K562 (cell line): ENCODE data around the gene TCF25. TPM values are rescaled to one million over a fixed set of nuclear protein-coding genes. Genes with fewer than 3 reads are reported as not detected.

Source experiments
- ATAC-seq: fragments of 200-7000 bp; cut with Tn5 transposase; 3 replicates; pipeline ENCODE4 v1.9.1; 2020; ENCODE audit warnings: moderate library complexity
- BruUV-seq: library from RNA; stranded (reverse); fragments of 400-500 nt; replicated peaks from 2 replicates; lab custom pipeline; 2021; lab: Mats Ljungman, UMichigan
- CTCF ChIA-PET: fragments of 300-600 bp; formaldehyde crosslinking; extraction: SDS; loops from one replicate; lab custom pipeline; 2021; ENCODE audit warnings: low intra/inter-chr PET ratio; lab: Yijun Ruan, JAX
- POLR2A ChIA-PET: fragments of 300-600, 350-650 bp; sonication (Branson Sonifier 250); formaldehyde crosslinking; extraction: SDS; loops from one replicate; lab custom pipeline; 2021; ENCODE audit warnings: antibody characterized with exemption, inconsistent platforms; lab: Yijun Ruan, JAX
- DNase-seq, 4 experiments: peaks; one replicate each; pipeline versions ENCODE4 v3.0.0 to v3.0.0-alpha.2; 2011 to 2018; ENCODE audit warnings: low spot score in 3 of 4, mixed read lengths in 3 of 4; ENCODE audit errors: extremely low read depth in 1 of 4
- FAIRE-seq: peaks from 2 replicates; lab custom pipeline; 2011; peaks lifted over from hg19 to GRCh38; lab: Jason Lieb, UNC
- H2AFZ ChIP-seq: 2 replicates; pipeline ENCODE4 v1.6.0; 2011; ENCODE audit warnings: low read depth, low read length, control low read depth, inconsistent platforms
- H3K27ac ChIP-seq: fragments of 200-600 bp; 3 replicates; pipeline ENCODE4 v1.8.0; 2011; ENCODE audit warnings: low read depth, mild to moderate bottlenecking, control low read depth, inconsistent platforms, low read length, moderate library complexity, mixed read lengths; ENCODE audit errors: extremely low read depth
- H3K27me3 ChIP-seq, 2 experiments: fragments of 300-600 bp in 1 of 2; 2 replicates in 1 of 2; 3 replicates in 1 of 2; pipeline versions ENCODE4 v1.6.0 to v1.8.0; 2011; ENCODE audit warnings: inconsistent platforms in 2 of 2, low read length in 2 of 2, mild to moderate bottlenecking in 1 of 2, mixed read lengths in 1 of 2, moderate library complexity in 1 of 2; ENCODE audit not compliant: control insufficient read depth in 2 of 2, insufficient read depth in 2 of 2
- H3K36me3 ChIP-seq: fragments of 300-600 bp; 3 replicates; pipeline ENCODE4 v1.8.0; 2011; ENCODE audit warnings: mild to moderate bottlenecking, low read length, inconsistent platforms; ENCODE audit not compliant: control insufficient read depth, insufficient read depth
- H3K4me1 ChIP-seq, 2 experiments: fragments of 200-600 bp in 1 of 2; replicated peaks in 1 of 2; 2 replicates in 1 of 2; 3 replicates in 1 of 2; pipeline versions ENCODE4 v1.5.1 to v1.8.0; 2011; ENCODE audit warnings: inconsistent platforms in 2 of 2, low read length in 2 of 2, mild to moderate bottlenecking in 1 of 2, mixed read lengths in 1 of 2, moderate library complexity in 1 of 2; ENCODE audit not compliant: control insufficient read depth in 2 of 2, insufficient read depth in 2 of 2
- H3K4me2 ChIP-seq: 2 replicates; pipeline ENCODE4 v1.6.1; 2011; ENCODE audit warnings: low read length, control low read depth, inconsistent platforms, mixed read lengths; ENCODE audit not compliant: insufficient read depth
- H3K4me3 ChIP-seq: fragments of 200-600 bp; sonication (generic), shearing (Covaris generic); 2 replicates; pipeline ENCODE4 v1.5.1; 2016; ENCODE audit warnings: control low read depth, inconsistent platforms
- H3K79me2 ChIP-seq: fragments of 200-600 bp; 3 replicates; pipeline ENCODE4 v1.8.0; 2011; ENCODE audit warnings: low read length, inconsistent platforms; ENCODE audit not compliant: control insufficient read depth, insufficient read depth
- H3K9ac ChIP-seq, 2 experiments: 2 replicates each; pipeline versions ENCODE4 v1.6.0 to v1.6.1; 2011; ENCODE audit warnings: low read depth in 2 of 2, low read length in 2 of 2, control low read depth in 1 of 2, inconsistent platforms in 1 of 2, mild to moderate bottlenecking in 1 of 2, mixed read lengths in 1 of 2; ENCODE audit not compliant: insufficient read depth in 1 of 2
- H3K9me1 ChIP-seq: one replicate; pipeline ENCODE4 v1.6.0; 2011; ENCODE audit warnings: inconsistent platforms, mild to moderate bottlenecking, low read length, moderate library complexity; ENCODE audit not compliant: control insufficient read depth, insufficient read depth
- H3K9me3 ChIP-seq: replicated peaks from 2 replicates; pipeline ENCODE4 v1.5.1; 2011; ENCODE audit warnings: low read depth, low read length, inconsistent platforms; ENCODE audit not compliant: control insufficient read depth, insufficient read depth
- H4K20me1 ChIP-seq: replicated peaks from 2 replicates; pipeline ENCODE4 v1.6.1; 2011; ENCODE audit warnings: low read length, inconsistent platforms, mixed read lengths; ENCODE audit not compliant: control insufficient read depth, insufficient read depth
- CREBBP ChIP-seq: IDR thresholded peaks from one replicate; pipeline ENCODE4 v1.6.1; 2012; ENCODE audit warnings: low read depth, mild to moderate bottlenecking, control low read depth, inconsistent platforms, low read length
- DMBX1 ChIP-seq: fragments of 250-450 bp; sonication (Bioruptor Pico); IDR thresholded peaks from 2 replicates; pipeline ENCODE4 v1.8.0; 2022; ENCODE audit warnings: inconsistent platforms, mild to moderate bottlenecking, moderate library complexity, borderline replicate concordance
- E2F8 ChIP-seq: fragments of 450-650 bp; IDR thresholded peaks from 2 replicates; pipeline ENCODE4 v1.7.1; 2018; ENCODE audit warnings: mild to moderate bottlenecking, low read depth; ENCODE audit not compliant: partially characterized antibody
- HNRNPL ChIP-seq: fragments of 200-400 bp; formaldehyde crosslinking; IDR thresholded peaks from 2 replicates; pipeline ENCODE4 v1.6.1; 2017; ENCODE audit warnings: low read depth, mild to moderate bottlenecking, low read length
- HNRNPLL ChIP-seq: fragments of 200-400 bp; formaldehyde crosslinking; IDR thresholded peaks from 2 replicates; pipeline ENCODE4 v1.6.1; 2017; ENCODE audit warnings: low read length, low read depth, mild to moderate bottlenecking; ENCODE audit not compliant: poor library complexity, severe bottlenecking
- KDM2B ChIP-seq: fragments of 250-450 bp; sonication (Bioruptor Pico); IDR thresholded peaks from 2 replicates; pipeline ENCODE4 v1.8.0; 2021; ENCODE audit warnings: mild to moderate bottlenecking, moderate library complexity
- NONO ChIP-seq, 2 experiments: fragments of 200-400 bp in 1 of 2; fragments of 450-650 bp in 1 of 2; formaldehyde crosslinking in 1 of 2; IDR thresholded peaks; 2 replicates each; pipeline ENCODE4 v1.6.1; 2017; ENCODE audit warnings: low read depth in 2 of 2, mild to moderate bottlenecking in 2 of 2, moderate library complexity in 2 of 2, low read length in 1 of 2
- RBM22 ChIP-seq: fragments of 200-400 bp; formaldehyde crosslinking; IDR thresholded peaks from 2 replicates; pipeline ENCODE4 v1.6.1; 2018; ENCODE audit warnings: low read length, low read depth; ENCODE audit not compliant: poor library complexity, severe bottlenecking
- SIN3B ChIP-seq: fragments of 450-650 bp; IDR thresholded peaks from 2 replicates; pipeline ENCODE4 v1.6.1; 2017; ENCODE audit warnings: low read depth, mild to moderate bottlenecking, moderate library complexity
- SMAD3 ChIP-seq: fragments of 450-650 bp; formaldehyde crosslinking; conservative IDR thresholded peaks from 2 replicates; pipeline ENCODE4 v1.4.0; 2020; ENCODE audit warnings: mild to moderate bottlenecking
- SNIP1 ChIP-seq: fragments of 450-650 bp; IDR thresholded peaks from 2 replicates; pipeline ENCODE4 v1.7.1; 2017; ENCODE audit warnings: low read depth, mild to moderate bottlenecking
- TFE3 ChIP-seq: fragments of 450-650 bp; formaldehyde crosslinking; IDR thresholded peaks from 2 replicates; pipeline ENCODE4 v1.4.0; 2020; ENCODE audit warnings: mild to moderate bottlenecking, mixed read lengths
- ZC3H4 ChIP-seq: sonication (generic); formaldehyde crosslinking; IDR thresholded peaks from 2 replicates; pipeline ENCODE4 v1.9.0; 2021; ENCODE audit warnings: missing genetic modification reagents, borderline replicate concordance
- ZNF184 ChIP-seq: sonication (generic); formaldehyde crosslinking; IDR thresholded peaks from 2 replicates; pipeline ENCODE4 v1.5.0; 2020; ENCODE audit warnings: missing genetic modification reagents
- WGBS: fragments of 100-300 bp; shearing (Covaris generic); methylation state at CpG from one replicate; pipeline ENCODE4 v1.1.6; 2016; ENCODE audit warnings: low coverage, mixed read lengths; ENCODE audit not compliant: insufficient coverage; ENCODE audit errors: missing lambda C conversion rate; 5-methylcytosine and 5-hydroxymethylcytosine counted together
- in situ Hi-C: fragments of 300-500 bp; cut with MboI; formaldehyde crosslinking; loops from 4 replicates; pipeline ENCODE4 v1.15.0; 2018; ENCODE audit warnings: inconsistent platforms, mixed read lengths
- intact Hi-C: fragments of 100-400 bp; cut with micrococcal nuclease; formaldehyde crosslinking; loops from 2 replicates; pipeline ENCODE4 v1.14.2; 2022
- polyA plus RNA-seq, 8 experiments: library from polyadenylated mRNA; depleted of rRNA in 4 of 8; stranded (reverse) in 5 of 8; unstranded in 3 of 8; fragments of >200 nt; fragmentation: Nextera tagmentation in 2 of 8; fragmentation: Illumina TruSeq in 1 of 8; extraction: Ambion mirVana in 2 of 8; extraction: Trizol in 1 of 8; gene quantifications; 2 replicates each; pipeline versions ENCODE4 v1.2.1 to v1.2.3, GENCODE V29; 2011 to 2014; ENCODE audit warnings: inconsistent platforms in 1 of 8, missing spikeins in 1 of 8
- total RNA-seq, 7 experiments: library from RNA; depleted of rRNA in 6 of 7; stranded (reverse); fragments of >200 nt in 6 of 7; fragmentation: Illumina TruSeq in 2 of 7; extraction: Trizol in 2 of 7; gene quantifications; 2 replicates each; pipeline versions ENCODE4 v1.2.1 to v1.2.3, GENCODE V29; 2011 to 2021; ENCODE audit warnings: low replicate concordance in 1 of 7

TCF25 gene
- total and polyA plus RNA-seq, 9 of the 15 experiments (the other 6 are each of a cell fraction or from before 2014, with no cell fraction given): 9.0 to 154 (median 83.8) TPM

- TF ChIP-seq TFE3: no peak
- TF ChIP-seq SMAD3 (CRISPR knock-in tag): no peak
- TF ChIP-seq SNIP1: no peak
- TF ChIP-seq E2F8: no peak
Observed at GRCh38 chr16:89860747-89861304, 12.6 kb upstream of the TCF25 start (continued).

- no peaks in the 10 kb centered on the region for H3K27me3 ChIP-seq
- ChIA-PET CTCF (interaction anchor here (1.0 to 1.6 kb wide), 2 partner anchors 155 to 161 kb away, joined by 5 to 18 read pairs; partner anchors contain the start of gene SPATA2L), POLR2A (interaction anchor here (0.9 to 3.5 kb wide), 3 partner anchors 11 to 121 kb away, joined by 4 to 25 read pairs (median 4); partner anchors contain the start of gene TCF25)
- H3K36me3 ChIP-seq: no peaks in the 10 kb centered on the region; the same call in 2 of the 3 replicates
- no peak for FAIRE-seq
- peak overlapping the region in 1 of 2 experiments; percentile 23; a peak in 2 of 4 replicates for H3K9ac ChIP-seq
- H3K4me3 ChIP-seq: no peak overlapping the region
- H3K4me2 ChIP-seq: no peak overlapping the region
- H3K9me1 ChIP-seq: no peaks in the 10 kb centered on the region
- in situ Hi-C loops: loop anchor here (5.0 to 10.0 kb wide), 2 partner anchors 159 to 267 kb away; partner anchors contain the start of gene SPATA2L
- ATAC-seq: no peak
- no peaks in the 10 kb centered on the region for H3K79me2 ChIP-seq
- no peaks in the 10 kb centered on the region for H3K9me3 ChIP-seq
- no peak overlapping the region for H3K27ac ChIP-seq
- H4K20me1 ChIP-seq: no peaks in the 10 kb centered on the region
- TF ChIP-seq KDM2B (no peak), HNRNPL (no peak), DMBX1 (CRISPR knock-in tag) (no peak), RBM22 (no peak), ZNF184 (CRISPR knock-in tag) (no peak), ZC3H4 (no peak), NONO (IDR thresholded peaks at IDR 0.05; ENCODE audit: low read depth in 2 of 2, low read length in 1 of 2) (no peak), HNRNPLL (no peak), CREBBP (no peak), SIN3B (no peak)
- no TSS peak for BruUV-seq
- 65% methylated on average over 11 of the region's 12 CpGs for WGBS
- intact Hi-C loops: loop anchor here (1.0 to 2.0 kb wide), 3 partner anchors 45 to 155 kb away; partner anchors contain the start of gene FANCA
- peaks cover 3 to 34% of the 10 kb centered on the region in 2 experiments for H3K4me1 ChIP-seq
- no peak for DNase-seq
- no peak overlapping the region for H2AFZ ChIP-seq
Observed at GRCh38 chr16:89861648-89862047, 11.7 kb upstream of the TCF25 start.
